Hematopoietic multipotent progenitor cell (in vitro differentiated cells): ENCODE data around the gene IGSF21. TPM values are rescaled to one million over a fixed set of nuclear protein-coding genes. Genes with fewer than 3 reads are reported as not detected.

Experiments
- DNase-seq, 3 donors: peaks; one replicate each; pipeline ENCODE4 v3.0.0-alpha.2; 2011 to 2015; ENCODE audit warnings: low read depth in 2 of 3, low spot score in 2 of 3
- total RNA-seq: library from RNA; depleted of rRNA; stranded (reverse); fragments of >200 nt; gene quantifications from one replicate; pipeline ENCODE4 v1.2.3, GENCODE V29; 2012

IGSF21 gene
- total RNA-seq, 1 donor = under 0.01 TPM

DNA sequence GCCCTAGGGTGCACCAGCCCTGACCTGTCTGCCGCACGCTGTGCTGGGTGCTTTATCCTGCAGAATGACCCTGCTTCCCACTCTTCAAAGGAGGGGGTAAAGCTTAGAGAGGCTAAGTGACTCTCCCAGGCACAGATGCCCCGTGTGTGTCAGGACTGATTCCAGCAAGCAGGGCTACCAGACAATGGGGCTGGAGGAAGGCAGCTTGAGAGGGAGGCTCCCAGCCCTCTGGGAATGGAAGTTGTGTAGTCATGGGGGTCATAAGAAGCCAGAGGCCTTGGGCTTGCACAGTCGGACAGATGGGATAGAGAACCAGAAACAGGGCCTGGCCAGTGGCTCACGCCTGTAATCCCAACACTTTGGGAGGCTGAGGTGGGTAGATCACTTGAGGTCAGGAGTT is 279.0 kb downstream of the IGSF21 start:
- no peak for DNase-seq

GRCh38 chr1:18387307-18387706 is 279.7 kb downstream of the IGSF21 start:
- DNase-seq = no peak

DNA sequence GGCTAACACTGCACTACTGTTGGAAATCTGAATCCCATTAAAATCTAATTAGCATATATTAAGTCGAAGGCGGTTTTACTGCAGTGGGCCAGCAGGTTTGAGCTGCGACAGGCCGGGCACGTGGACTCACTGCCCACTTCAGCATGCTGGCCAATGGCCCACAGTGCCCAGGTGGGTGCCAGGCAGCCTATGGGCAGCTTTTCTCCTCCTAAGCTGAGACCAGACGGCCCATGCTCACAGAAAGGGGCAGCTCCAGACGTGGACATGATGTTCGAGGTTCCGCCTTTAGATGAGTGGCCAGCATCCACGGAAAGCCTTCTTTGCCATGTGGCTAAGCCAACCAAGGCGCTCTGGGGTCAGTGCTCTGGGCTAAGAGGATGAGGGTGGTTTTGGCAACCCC is 283.4 kb downstream of the IGSF21 start:
- no peak for DNase-seq

- no peak for DNase-seq
These were observed 287.1 kb downstream of the IGSF21 start for GRCh38 chr1:18394563-18395156.

DNA sequence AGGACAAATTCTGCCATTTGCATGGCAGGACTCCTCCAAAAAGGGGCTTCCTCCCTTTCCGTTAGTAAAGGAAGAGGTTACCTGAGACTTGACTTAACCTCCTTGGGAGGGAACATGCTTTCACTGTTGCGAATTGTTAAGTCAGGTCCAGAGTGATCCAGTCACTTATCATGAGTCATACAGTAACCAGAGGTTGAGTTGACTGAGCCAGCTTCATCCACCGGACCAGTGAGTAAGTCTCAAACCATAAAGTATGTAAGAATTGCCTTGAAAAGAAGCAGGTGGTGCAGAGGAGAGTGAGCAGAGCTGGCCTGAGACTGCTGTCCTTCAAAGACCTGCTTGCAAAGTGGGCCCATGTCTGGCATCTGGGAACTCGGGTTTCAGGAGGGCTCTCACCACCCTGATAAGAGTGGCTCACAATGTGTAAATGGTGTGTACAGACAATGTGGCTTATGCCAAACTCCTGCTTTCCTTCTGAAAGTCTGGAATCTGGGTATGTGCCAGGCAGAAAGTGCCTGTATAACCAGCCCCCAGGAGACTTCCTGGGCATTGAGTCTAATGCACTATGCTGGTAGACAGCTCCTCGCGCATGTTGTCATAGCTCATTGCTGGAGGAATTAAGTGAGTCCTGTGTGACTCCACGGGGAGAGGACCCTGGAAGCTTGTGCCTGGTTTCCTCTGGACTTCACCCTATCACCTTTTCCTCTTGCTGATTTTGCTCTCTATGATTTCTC is 288.8 kb downstream of the IGSF21 start:
- DNase-seq = no peak

DNA sequence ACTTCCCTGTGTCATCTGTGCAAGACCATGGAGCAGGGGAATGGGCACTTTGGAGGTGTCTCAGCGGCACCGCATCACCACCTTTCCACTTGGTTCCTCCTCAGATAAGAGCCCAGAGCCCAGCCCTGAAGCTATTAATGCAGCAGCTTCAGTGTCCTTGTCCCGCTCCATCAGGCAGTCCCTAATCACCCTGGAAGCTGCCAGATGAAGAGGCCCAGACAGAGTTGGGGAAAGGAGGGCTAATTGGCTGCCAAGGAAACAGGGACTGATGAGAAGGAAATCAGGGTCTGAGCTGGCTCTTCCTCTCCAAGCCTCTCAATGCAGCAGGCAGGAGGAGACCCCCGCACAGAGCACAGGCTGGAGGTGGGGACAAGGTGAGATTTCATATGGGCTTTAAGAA is 290.0 kb downstream of the IGSF21 start:
- no peak for DNase-seq

GRCh38 chr1:18398791-18399530 is 291.4 kb downstream of the IGSF21 start:
- no peak for DNase-seq

GRCh38 chr1:18400347-18401102 is 292.9 kb downstream of the IGSF21 start:
- DNase-seq = no peak

GRCh38 chr1:18401921-18402320 is 294.3 kb downstream of the IGSF21 start:
- DNase-seq = no peak

GRCh38 chr1:18404460-18404859 is 296.9 kb downstream of the IGSF21 start:
- no peak for DNase-seq

- no peak for DNase-seq
These were observed 299.8 kb downstream of the IGSF21 start for GRCh38 chr1:18407166-18408045.

DNA sequence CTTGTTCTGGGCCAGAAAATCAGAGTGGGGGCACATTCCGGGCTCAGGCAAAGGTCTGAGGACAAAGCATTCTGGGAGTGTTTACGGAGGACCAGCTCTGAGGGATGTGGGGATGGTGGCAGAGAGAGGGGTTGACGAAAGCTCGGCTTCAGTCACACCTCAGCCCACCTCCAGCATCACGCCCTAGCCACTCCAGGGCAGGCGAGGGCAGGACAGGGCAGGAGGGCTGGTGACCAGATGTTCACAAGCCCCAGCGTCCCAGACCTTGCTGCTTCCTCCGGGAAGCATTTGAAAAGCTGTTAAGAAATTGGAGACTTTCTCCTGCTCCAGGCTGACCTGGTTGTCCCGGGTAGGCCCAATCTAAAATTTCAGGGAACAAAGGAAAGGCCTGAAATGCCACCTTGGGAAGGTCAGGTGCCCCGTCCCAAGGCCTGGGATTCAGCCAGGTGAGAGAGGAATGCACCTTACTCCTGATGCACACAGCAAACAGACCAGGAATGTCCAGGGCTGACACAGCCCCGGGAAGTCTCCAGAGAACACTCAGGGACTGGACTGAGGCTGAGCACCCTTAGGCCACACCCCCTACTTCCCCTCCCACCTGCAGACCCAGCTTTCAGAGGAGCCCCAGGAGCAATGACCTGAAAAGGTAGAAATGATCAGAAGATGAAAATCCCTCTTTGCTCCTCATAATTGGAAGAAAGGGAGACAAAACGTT is 301.2 kb downstream of the IGSF21 start:
- DNase-seq = no peak

- DNase-seq = no peak
These were observed 302.1 kb downstream of the IGSF21 start for GRCh38 chr1:18409609-18410237.

DNA sequence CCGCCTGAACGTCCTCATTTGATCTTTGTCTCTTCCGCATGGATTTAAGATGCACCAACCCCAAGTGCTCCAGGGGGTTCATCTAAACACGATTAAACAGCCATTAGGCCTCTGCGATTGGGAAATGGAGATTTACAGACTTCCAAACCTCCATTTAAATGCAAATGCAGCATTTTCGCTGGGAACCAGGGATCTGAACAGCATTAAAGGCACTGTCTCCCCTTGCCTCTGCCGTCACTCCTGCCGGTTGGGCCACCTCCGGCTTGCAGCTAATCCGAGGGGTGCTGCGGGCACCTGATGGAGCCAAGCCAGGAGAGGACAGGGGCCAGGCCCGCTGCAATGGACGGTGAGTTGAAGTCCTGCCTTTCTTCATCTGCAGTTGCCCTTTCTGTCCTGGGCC is 302.8 kb downstream of the IGSF21 start:
- no peak for DNase-seq

DNA sequence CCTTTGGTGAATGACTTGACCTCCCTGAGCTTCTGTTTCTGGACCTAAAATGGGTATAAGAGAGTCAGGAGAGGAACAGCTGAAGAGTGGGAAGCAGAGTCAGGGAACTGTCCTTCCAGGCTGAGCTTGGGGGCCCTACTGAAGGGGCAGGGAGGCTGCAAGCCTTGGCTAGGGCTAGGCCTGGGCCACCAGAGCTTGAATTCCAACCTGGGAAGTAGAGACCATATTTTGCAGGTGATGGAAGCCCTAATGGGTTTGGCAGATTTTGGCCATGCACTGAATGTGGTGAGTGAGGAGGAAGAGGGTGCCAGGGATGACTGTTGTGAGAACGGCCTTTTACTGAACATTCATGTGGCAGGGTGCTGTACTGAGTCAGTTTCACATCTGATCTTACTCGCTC is 303.7 kb downstream of the IGSF21 start:
- DNase-seq = no peak

GRCh38 chr1:18411820-18412641 is 304.4 kb downstream of the IGSF21 start:
- DNase-seq = no peak

DNA sequence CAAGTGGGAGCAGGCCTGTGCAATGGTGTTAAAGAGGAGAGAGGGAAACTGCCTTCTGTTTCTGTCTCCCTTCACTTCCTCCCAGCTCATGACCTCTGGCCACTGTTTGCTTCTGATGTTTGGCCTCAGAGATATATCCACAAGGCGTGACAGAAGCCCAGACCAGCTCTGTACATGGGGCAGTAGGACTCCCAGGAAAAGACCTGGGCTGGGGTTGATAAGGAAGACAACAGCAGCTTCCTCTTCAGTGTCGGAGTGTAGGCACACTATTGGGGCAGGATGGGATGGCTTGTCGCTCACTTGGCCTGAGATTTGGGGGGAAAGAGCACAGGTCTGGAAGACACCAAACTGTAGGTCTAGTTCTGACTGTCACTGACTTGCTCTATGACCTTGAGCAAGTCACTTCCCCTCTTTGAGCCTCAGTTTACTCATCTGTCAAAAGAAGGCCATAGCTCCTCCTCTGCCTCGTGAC is 305.3 kb downstream of the IGSF21 start:
- no peak for DNase-seq
